AG04450 (cell line): ENCODE results near the gene SRGN. TPM values are rescaled to one million over a fixed set of nuclear protein-coding genes. Genes with fewer than 3 reads are reported as not detected.

Experiments used
- CTCF ChIA-PET: fragments of 300-600, 350-600 bp; formaldehyde crosslinking; extraction: SDS; loops from one replicate; lab custom pipeline; 2022; ENCODE audit warnings: antibody characterized with exemption, inconsistent platforms; lab: Charles Lee
- POLR2A ChIA-PET: fragments of 350-600 bp; formaldehyde crosslinking; extraction: SDS; loops from one replicate; lab custom pipeline; 2021; ENCODE audit warnings: antibody characterized with exemption, inconsistent platforms; lab: Yijun Ruan, JAX
- DNase-seq: peaks from one replicate; pipeline ENCODE4 v3.0.0-alpha.2; 2011; ENCODE audit warnings: low read depth, low spot score
- H3K27ac ChIP-seq: one replicate; pipeline ENCODE4 v1.5.1; 2012; ENCODE audit warnings: low read depth, low read length, control low read depth
- H3K27me3 ChIP-seq: one replicate; pipeline ENCODE4 v1.6.0; 2012; ENCODE audit warnings: low read length; ENCODE audit not compliant: control insufficient read depth, insufficient read depth
- H3K4me3 ChIP-seq: 2 replicates; pipeline ENCODE4 v1.5.1; 2011; ENCODE audit warnings: mild to moderate bottlenecking, low read depth, low read length, control low read depth
- H3K9me3 ChIP-seq: 2 replicates; pipeline ENCODE4 v1.5.1; 2012; ENCODE audit warnings: low read length; ENCODE audit not compliant: control insufficient read depth, insufficient read depth
- polyA plus RNA-seq: library from polyadenylated mRNA; depleted of rRNA; stranded (reverse); fragments of >200 nt; gene quantifications from 2 replicates; pipeline ENCODE4 v1.2.3, GENCODE V29; 2011
- TF ChIP-seq, protein P1 (sequence below): IDR thresholded peaks from 2 replicates; pipeline ENCODE4 v1.5.1; 2011; ENCODE audit warnings: low read depth, low read length, control low read depth, inconsistent platforms

SRGN gene
- polyA plus RNA-seq, 1 experiment = 154 TPM

DNA sequence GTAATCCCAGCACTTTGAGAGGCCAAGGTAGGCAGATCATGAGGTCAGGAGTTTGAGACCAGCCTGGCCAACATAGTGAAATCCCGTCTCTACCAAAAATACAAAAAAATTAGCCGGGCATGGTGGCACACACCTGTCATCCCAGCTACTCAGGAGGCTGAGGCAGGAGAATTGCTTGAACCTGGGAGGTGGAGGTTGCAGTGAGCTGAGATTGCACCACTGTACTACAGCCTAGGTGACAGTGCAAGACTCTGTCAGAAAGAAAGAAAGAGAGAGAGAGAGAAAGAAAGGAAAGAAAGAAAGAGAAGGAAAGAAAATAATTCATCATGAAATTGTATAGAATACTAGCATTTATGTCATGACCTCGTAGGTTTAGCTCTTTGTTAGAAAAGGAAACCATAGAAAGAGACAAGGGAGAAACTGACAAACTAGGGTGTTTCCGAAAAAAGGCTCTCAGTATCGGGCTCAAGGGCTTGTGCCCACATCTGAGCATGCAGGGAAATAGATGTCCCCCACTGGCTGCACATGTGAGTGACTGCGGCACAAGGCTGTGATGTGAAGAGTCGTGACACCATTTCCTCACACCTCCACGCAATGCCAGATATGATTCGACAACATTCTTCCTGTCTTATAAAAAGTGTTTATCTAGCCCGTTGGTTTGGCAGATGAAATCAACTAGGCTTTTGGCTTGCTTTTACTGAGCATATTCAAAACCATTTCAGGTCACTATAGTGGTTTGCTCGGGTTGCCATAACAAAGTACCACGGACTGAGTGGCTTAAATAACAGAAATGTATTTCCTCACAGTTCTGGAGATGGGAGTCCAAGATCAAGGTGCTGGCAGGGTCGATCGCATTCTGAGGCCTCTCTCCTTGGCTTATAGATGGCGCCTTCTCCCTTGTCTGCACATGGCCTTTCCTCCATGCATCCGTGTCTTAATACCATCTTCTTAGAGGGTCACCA, 2.0 kb downstream of the SRGN start:
- Histone ChIP-seq H3K9me3 (no peaks in the 10 kb centered on the region), H3K27me3 (no peaks in the 10 kb centered on the region), H3K4me3 (peak overlapping the region; percentile 20; the same call in 1 of the 2 replicates), H3K27ac (peak overlapping the region; percentile 39)
- CTCF ChIA-PET = interaction anchor here (6.0 kb wide), 1 partner anchor 84 kb away, joined by 138 read pairs; no protein-coding TSS in a partner anchor
- TF ChIP-seq, protein P1, sequence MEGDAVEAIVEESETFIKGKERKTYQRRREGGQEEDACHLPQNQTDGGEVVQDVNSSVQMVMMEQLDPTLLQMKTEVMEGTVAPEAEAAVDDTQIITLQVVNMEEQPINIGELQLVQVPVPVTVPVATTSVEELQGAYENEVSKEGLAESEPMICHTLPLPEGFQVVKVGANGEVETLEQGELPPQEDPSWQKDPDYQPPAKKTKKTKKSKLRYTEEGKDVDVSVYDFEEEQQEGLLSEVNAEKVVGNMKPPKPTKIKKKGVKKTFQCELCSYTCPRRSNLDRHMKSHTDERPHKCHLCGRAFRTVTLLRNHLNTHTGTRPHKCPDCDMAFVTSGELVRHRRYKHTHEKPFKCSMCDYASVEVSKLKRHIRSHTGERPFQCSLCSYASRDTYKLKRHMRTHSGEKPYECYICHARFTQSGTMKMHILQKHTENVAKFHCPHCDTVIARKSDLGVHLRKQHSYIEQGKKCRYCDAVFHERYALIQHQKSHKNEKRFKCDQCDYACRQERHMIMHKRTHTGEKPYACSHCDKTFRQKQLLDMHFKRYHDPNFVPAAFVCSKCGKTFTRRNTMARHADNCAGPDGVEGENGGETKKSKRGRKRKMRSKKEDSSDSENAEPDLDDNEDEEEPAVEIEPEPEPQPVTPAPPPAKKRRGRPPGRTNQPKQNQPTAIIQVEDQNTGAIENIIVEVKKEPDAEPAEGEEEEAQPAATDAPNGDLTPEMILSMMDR = no peak
- POLR2A ChIA-PET = no interaction called here
- no peak for DNase-seq

DNA sequence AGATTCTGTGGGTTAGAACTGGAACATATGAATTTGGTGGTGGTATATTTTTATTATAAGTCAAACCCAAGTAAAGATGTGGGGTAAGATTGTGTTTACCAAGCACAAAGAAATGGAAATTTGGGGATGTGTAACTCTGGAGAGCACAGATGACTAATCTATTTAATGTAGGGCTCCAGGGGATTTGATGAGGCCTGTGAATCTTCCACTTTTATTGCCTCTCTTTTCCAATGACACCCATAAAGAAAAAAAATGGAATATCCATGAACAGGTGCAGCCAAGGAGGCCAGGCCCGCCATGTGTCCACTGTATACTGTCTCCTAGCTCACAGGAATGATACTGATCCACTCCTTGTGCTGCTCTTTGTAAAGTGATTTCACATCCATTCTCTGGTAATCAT, 2.8 kb downstream of the SRGN start:
- TF ChIP-seq, protein P1 = no peak
- CTCF ChIA-PET = interaction anchor here (0.8 to 6.0 kb wide), 2 partner anchors 84 to 95 kb away, joined by 4 to 138 read pairs; no protein-coding TSS in a partner anchor
- Histone ChIP-seq H3K9me3 (no peaks in the 10 kb centered on the region), H3K27me3 (no peaks in the 10 kb centered on the region), H3K27ac (no peak overlapping the region), H3K4me3 (no peak overlapping the region)
- POLR2A ChIA-PET = no interaction called here
- no peak for DNase-seq

DNA sequence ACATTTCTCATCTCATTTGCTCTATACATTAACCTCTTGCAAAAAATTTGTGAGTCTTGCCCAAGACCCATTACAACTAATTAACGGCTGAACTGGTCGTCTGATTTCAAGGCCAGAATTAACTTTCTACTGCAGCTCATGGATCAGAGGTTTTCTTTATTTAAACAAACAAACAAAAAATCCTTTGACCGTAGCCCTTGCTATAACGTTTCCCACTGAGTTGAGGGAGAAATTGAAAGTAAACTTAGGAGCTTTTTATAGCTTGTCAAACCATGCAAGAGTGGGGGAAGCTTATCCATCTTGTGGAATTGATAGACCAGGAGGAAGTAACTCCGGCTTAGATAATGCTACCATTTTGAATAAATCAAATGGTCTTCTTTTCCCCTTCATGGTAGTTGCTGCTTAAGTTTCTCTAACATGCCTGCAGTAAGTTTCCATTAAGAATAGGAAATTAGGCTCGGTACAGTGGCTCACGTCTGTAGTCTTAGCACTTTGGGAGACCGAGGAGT, 3.3 kb downstream of the SRGN start:
- ChIA-PET POLR2A (no interaction called here), CTCF (interaction anchor here (0.8 to 6.0 kb wide), 3 partner anchors 31 to 95 kb away, joined by 4 to 138 read pairs (median 4); no protein-coding TSS in a partner anchor)
- TF ChIP-seq, protein P1 = no peak
- Histone ChIP-seq H3K4me3 (no peak overlapping the region), H3K27ac (no peak overlapping the region), H3K27me3 (no peaks in the 10 kb centered on the region), H3K9me3 (no peaks in the 10 kb centered on the region)
- DNase-seq = no peak

DNA sequence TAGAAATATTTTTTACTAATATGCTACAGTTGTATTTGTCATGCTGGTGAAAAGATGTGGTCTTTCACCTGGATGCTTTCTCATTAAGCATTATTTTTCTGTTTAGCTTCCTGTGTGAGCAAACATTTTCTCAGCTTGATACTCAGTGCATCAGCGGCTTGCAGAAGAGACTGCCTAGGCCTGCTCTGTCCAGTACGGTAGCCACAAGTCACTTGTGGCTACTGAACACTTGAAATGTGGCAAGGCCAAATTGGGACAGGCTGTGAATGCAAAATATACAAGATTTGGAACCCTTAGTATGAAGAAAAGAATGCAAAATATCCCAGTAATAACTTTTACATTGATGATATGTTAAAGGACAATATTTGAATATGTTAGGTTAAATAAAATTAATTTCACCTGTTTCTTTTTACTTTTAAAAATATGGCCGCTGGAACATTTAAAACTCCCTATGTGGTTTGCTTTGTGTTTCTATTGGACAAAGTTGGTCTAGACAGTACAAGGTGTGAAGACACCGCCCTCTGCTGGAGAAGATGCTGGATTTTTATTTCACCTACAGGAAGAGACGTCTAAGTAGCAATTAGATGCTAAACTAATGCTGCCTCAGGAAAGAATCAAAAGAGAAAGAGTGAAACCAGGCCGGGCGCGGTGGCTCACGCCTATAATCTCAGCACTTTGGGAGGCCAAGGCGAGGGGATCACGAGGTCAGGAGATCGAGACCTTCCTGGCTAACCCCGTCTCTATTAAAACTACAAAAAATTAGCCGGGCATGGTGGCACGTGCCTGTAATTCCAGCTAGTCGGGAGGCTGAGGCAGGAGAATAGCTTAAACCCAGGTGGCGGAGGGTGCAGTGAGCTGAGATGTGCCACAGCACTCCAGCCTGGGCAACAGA, 5.3 kb downstream of the SRGN start:
- ChIA-PET POLR2A (no interaction called here), CTCF (interaction anchor here (0.6 to 6.0 kb wide), 38 partner anchors 8 to 736 kb away, joined by 3 to 138 read pairs (median 4); partner anchors contain the start of gene DDX21)
- H3K27ac ChIP-seq = no peak overlapping the region
- DNase-seq = peak; percentile 68
- TF ChIP-seq, protein P1 = peak; percentile 74
- no peaks in the 10 kb centered on the region for H3K27me3 ChIP-seq
- H3K4me3 ChIP-seq = no peak overlapping the region
- no peaks in the 10 kb centered on the region for H3K9me3 ChIP-seq
